Measurements from ENCODE around the gene CSHL1. TPM values are rescaled to one million over a fixed set of nuclear protein-coding genes. Genes with fewer than 3 reads are reported as not detected.

Gene CSHL1
- total and polyA plus RNA-seq, 2 donors (not counting 1 experiment from before 2014, with no cell fraction given), result not detected

DNA sequence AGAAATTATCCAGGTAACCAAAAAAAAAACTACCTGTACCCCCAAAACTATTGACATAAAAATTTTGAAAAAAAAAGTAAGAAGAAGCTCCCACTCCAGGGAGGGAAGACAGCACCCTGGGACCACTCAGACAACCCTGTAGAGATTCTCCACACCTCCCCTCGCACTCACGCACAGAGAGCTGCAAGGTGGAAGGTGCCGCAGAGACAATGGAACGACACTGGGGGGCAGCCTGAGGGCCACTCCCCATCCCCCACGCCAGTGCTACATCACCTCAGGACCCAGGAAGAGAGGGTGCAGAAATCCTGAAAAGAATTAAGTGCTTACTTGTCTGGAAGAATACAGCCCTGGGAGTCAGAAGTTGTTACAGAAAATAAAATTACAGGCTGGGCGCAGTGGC lies 26.3 kb upstream of the CSHL1 start:
- peaks cover 55 to 74% of the 10 kb centered on the region in 2 donors for H3K4me1 ChIP-seq (ENCODE audit: control insufficient read depth in 2 of 2, insufficient read depth in 2 of 2, low read length in 2 of 2)
- Mint-ChIP-seq H3K4me3 (no peak overlapping the region), H3K27ac (no peak overlapping the region), H3K27me3 (no peaks in the 10 kb centered on the region), H3K9me3 (ENCODE audit: insufficient read depth) (no peaks in the 10 kb centered on the region), H3K4me1 (peaks cover 72% of the 10 kb centered on the region)
- peaks cover 0 to 26% (median 6%) of the 10 kb centered on the region in 3 donors for H3K9me3 ChIP-seq (ENCODE audit: control extremely low read depth in 1 of 3, control insufficient read depth in 2 of 3, insufficient read depth in 1 of 3, low read length in 2 of 3)
- no peak overlapping the region for H3K4me2 ChIP-seq (replicated peaks; ENCODE audit: low read depth, low read length, poor library complexity, severe bottlenecking)
- H3K27me3 ChIP-seq (replicated peaks in 1 of 4; ENCODE audit: control extremely low read depth in 1 of 4, control insufficient read depth in 3 of 4, insufficient read depth in 4 of 4, low read length in 3 of 4), result no peaks in the 10 kb centered on the region
- WGBS (ENCODE audit: insufficient coverage), result 100% methylated on average over 1 of the region's 6 CpGs
- no peak overlapping the region for H3K27ac ChIP-seq (ENCODE audit: low read length in 2 of 2)
- no peak for ATAC-seq (ENCODE audit: low read depth)
- TF ChIP-seq EZH2 (IDR thresholded peaks at IDR 0.05; ENCODE audit: borderline replicate concordance, insufficient read depth, low read depth, low read length, poor library complexity, severe bottlenecking), result no peak
- TF ChIP-seq, protein P1, sequence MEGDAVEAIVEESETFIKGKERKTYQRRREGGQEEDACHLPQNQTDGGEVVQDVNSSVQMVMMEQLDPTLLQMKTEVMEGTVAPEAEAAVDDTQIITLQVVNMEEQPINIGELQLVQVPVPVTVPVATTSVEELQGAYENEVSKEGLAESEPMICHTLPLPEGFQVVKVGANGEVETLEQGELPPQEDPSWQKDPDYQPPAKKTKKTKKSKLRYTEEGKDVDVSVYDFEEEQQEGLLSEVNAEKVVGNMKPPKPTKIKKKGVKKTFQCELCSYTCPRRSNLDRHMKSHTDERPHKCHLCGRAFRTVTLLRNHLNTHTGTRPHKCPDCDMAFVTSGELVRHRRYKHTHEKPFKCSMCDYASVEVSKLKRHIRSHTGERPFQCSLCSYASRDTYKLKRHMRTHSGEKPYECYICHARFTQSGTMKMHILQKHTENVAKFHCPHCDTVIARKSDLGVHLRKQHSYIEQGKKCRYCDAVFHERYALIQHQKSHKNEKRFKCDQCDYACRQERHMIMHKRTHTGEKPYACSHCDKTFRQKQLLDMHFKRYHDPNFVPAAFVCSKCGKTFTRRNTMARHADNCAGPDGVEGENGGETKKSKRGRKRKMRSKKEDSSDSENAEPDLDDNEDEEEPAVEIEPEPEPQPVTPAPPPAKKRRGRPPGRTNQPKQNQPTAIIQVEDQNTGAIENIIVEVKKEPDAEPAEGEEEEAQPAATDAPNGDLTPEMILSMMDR (IDR thresholded peaks at IDR 0.05), result no peak
- no peaks in the 10 kb centered on the region for H4K20me1 ChIP-seq (ENCODE audit: control insufficient read depth, insufficient read depth, low read length, poor library complexity, severe bottlenecking)
- CTCF ChIA-PET, result interaction anchor here (0.7 to 9.9 kb wide), 6 partner anchors 9 to 91 kb away, joined by 4 to 185 read pairs (median 6); partner anchors contain the start of gene GH1
- H3K36me3 ChIP-seq (replicated peaks in 1 of 2; ENCODE audit: control extremely low read depth in 1 of 2, control insufficient read depth in 1 of 2, extremely low read depth in 1 of 2, insufficient read depth in 2 of 2, low read length in 1 of 2), result no peaks in the 10 kb centered on the region
- POLR2A ChIA-PET, result interaction anchor here (0.6 to 2.3 kb wide), 8 partner anchors 9 to 91 kb away, joined by 3 to 21 read pairs (median 4); no protein-coding TSS in a partner anchor
- H3K9ac ChIP-seq (ENCODE audit: low read length), result no peak overlapping the region
- peaks cover 56% of the 10 kb centered on the region for H3K79me2 ChIP-seq (ENCODE audit: control insufficient read depth, insufficient read depth, low read length)
- intact Hi-C loops (cut with micrococcal nuclease), result no loop called here
- no peak for DNase-seq
- no peak overlapping the region for H2AFZ ChIP-seq (ENCODE audit: insufficient read depth, low read depth, low read length, poor library complexity, severe bottlenecking)
- no peak overlapping the region for H3K4me3 ChIP-seq (ENCODE audit: control extremely low read depth in 1 of 5, extremely low read depth in 1 of 5, insufficient read depth in 1 of 5, low read depth in 2 of 5, low read length in 4 of 5)
